ENCODE measurements around the gene SEH1L.

GRCh38 chr18:12948050-12948804, 416 bp downstream of the SEH1L start:
- TF ChIP-seq CTCF (IDR thresholded peaks at IDR 0.05) (no peak), EZH2phosphoT487 (IDR thresholded peaks at IDR 0.05) (no peak)
